Activated CD4-positive, alpha-beta T cell treated with anti-CD3 and anti-CD28 coated beads for 24 hours (primary cell): ENCODE results near the gene DYNLT2B.
"Not testable (repeated sequence)": the region's sequence is repeated elsewhere in the genome, so short reads cannot be mapped to it uniquely, and the experiment has no call there.

Source experiments
- DNase-seq, 2 donors: peaks; one replicate each; pipeline ENCODE4 v3.0.0-alpha.2; 2020; ENCODE audit warnings: low read depth in 2 of 2

DYNLT2B gene

GRCh38 chr3:196272826-196273225, 45.2 kb downstream of the DYNLT2B start:
- no peak for DNase-seq

GRCh38 chr3:196270499-196270898, 47.5 kb downstream of the DYNLT2B start:
- no peak for DNase-seq

GRCh38 chr3:196268284-196269163, 49.5 kb downstream of the DYNLT2B start:
- no peak for DNase-seq

GRCh38 chr3:196263819-196264218, 54.2 kb downstream of the DYNLT2B start:
- DNase-seq = no peak

GRCh38 chr3:196260784-196261183, 57.3 kb downstream of the DYNLT2B start:
- DNase-seq = no peak

GRCh38 chr3:196255776-196256175, 62.3 kb downstream of the DYNLT2B start:
- no peak for DNase-seq

- DNase-seq = no peak
Measured at GRCh38 chr3:196254376-196255283, 63.4 kb downstream of the DYNLT2B start.

GRCh38 chr3:196251918-196252317, 66.1 kb downstream of the DYNLT2B start:
- no peak for DNase-seq

GRCh38 chr3:196246612-196247308, 71.3 kb downstream of the DYNLT2B start:
- DNase-seq = no peak

- DNase-seq = not testable (repeated sequence)
Measured at GRCh38 chr3:196244166-196244565, 73.9 kb downstream of the DYNLT2B start.

GRCh38 chr3:196241704-196242103, 76.3 kb downstream of the DYNLT2B start:
- DNase-seq = no peak
